GM18520 (cell line): ENCODE results near the gene AP4B1.
"Not testable (repeated sequence)": the region's sequence is repeated elsewhere in the genome, so short reads cannot be mapped to it uniquely, and the experiment has no call there.

Experiments
- ATAC-seq: cut with Tn5 transposase; IDR thresholded peaks from one replicate; pipeline ENCODE4 v1.9.1; 2021; ENCODE audit not compliant: unreplicated experiment

AP4B1 gene

DNA sequence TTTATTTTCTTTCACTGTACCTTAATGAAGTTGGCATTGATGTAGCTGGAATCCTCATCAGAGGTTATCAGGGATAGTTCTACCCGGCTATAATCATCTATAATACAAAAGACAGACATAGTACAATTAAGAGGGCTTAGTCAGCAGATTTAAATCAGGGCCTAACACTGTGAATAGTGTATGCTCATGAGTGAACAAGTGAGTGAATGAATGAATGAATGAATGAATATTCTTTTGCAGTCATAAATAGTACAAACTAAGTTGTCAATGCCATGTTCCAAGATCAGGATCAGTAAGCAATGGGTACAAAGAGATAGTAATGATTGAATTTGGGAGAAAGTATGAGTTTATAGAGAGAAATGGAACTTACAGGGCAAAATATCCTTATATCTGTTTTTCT, 45.6 kb downstream of the AP4B1 start:
- no peak for ATAC-seq

DNA sequence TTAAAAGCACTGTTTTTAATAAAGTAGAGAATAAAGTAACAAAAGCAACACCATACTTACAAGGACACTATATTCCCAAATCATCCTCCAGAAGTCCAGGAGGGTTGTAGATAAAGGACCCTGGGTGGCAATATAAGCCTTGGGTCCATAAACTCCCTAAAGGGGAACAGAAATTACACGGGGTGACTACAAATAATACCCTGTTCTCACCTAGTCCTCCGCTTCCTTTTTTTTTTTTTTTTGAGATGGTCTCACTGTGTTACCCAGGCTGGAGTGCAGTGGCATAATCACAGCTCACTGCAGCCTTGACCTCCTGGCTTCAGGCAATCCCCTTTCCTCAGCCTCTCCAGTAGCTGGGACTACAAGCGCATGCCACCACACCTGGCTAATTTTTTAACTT, 46.2 kb downstream of the AP4B1 start:
- ATAC-seq = peak; percentile 27

DNA sequence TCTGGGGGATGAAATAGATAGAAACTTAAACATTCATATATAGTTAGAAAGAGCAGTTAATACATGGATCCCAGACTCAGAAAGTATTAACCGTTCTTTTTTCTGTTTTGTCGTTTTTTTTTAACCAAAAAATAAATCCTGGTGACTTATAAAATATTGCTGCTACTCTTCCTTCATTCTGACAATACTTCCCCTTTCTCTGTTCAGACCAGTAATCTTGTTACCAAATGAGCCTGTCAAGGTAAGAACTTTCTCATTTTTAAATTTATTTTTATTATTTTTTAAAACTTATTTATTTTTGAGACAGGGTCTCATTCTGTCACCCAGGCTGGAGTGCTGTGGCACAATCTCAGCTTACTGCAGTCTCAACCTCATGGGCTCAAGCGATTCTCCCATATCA, 46.8 kb downstream of the AP4B1 start:
- ATAC-seq = no peak

DNA sequence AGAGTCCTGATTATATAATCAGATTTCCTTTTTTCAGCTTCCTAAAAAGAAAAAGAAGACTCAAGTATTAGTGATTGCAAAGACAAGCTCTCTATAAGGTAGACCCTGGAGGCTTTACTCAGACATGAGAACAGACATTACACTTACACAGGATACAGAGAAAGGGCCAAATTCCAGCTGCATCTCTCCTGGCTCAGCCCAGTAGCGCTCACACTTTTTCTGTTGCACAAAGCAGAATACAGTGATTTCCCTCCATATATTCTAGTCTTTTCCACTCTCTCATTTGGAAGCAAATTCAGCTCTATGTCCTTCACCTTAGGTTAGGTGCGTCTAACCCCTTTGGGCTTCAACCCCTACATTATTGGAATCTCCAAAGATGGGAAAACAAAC, 48.2 kb downstream of the AP4B1 start:
- ATAC-seq = no peak

DNA sequence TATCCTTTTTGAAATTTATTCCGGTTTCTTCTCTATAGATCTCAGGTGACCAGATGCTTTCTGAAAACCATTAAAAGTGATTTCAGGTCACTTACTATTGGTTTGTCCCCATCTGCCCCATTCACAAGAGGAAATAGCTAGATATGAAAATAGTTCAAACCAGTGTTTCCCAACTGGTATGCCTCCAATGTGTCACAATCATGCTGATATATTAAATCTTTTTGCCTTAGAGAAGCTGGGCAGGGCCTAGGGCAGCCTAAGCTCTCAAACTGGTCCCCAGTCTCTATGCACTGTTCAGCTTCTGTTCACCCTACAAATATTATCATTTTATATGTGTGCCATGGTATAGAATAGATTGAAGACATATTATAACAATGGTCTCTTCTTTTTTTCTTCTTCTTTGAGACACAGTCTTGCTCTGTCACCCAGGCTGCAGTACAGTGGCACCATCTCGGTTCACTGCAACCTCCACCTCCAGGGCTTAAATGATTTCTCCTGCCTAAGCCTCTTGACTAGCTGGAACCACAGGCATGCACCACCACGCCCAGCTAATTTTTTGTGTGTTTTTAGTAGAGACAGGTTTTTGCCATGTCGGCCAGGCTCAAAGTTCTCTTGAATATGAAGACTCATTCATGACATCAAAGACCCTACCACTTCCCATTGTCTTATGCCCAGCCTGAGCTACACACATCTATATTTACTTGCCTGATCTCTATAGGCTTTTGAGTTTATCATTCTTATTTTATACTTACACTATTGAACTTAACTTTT, 48.8 kb downstream of the AP4B1 start:
- ATAC-seq = no peak

DNA sequence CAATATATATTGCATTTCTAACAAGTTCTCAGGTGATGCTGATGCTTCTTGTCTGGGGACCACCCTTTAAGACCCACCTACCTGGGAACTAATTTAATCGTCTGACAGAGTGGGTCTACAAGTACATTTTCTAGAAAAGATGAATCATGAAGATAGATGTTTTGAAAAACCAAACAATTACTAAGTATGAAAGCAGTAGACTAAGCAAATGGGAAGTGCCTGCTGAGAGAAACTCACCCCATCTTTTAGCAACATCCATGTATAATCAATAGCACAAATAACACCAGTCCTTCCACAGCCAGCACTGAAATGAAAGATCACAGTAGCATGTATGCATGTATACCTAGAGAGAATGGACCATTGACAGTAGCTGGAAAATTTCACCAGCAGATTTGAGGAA, 50.4 kb downstream of the AP4B1 start:
- ATAC-seq = no peak

DNA sequence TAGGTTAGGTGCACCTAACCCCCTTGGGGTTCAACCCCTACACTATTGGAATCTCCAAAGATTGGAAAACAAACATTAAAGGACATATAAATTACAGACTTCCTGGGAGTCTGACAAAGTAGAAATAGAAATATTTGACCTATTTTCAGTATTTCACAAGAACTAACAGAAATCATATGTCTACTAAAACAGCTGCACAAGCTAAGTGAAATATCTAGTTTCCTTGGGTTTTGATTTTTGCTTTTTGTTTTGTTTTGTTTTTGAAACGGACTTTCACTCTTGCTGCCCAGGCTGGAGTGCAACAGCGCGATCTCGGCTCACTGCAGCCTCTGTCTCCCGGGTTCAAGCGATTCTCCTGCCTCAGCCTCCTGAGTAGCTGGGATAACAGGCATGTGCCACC, 51.9 kb downstream of the AP4B1 start:
- ATAC-seq = not testable (repeated sequence)

DNA sequence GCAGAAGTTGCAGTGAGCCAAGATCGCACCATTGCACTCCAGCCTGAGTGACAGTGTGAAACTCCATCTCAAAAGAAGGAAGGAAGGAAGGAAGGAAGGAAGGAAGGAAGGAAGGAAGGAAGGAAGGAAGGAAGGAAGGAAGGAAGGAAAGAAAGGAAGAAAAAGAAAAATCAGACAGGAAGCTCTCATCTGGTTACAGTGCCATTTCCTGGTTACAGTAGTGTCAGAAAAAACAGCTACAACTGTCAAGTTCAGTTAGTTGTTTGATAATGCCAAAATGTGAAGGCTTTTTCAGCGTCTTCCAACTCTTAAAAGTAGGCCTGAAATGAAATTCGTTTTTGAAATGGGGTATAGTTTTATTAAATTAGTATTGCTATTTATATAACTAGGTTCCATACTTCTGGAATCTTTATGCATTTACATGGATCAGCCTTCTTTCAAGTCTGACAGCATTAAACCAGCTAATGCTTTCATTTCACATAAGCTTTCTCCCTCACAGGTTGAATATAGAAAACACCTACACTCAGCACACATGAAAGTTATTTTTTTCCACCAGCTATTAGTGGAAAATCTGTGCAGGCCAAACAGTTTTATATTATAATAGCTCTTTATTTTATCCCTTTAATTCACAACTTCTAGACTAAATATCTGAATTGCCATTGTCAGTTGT, 54.3 kb downstream of the AP4B1 start:
- no peak for ATAC-seq

DNA sequence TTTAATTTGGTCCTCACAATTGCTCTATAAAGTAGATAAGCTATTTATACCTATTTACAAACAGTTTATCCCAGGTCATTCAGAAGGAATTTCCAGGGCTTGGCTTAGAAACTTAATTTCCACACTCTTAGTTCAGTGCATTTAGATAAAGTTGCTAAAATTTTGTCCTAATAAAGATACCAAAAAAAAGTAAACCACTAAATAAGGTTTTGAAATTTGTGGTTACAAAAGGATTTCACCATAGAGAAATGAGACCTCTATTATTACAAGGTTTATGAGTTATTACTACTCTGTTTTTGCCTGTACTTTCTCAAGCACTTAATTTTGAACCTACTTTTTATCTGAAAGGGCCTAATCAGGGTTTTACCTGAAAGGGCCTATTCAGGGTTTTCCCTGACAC, 55.5 kb downstream of the AP4B1 start:
- ATAC-seq = no peak

DNA sequence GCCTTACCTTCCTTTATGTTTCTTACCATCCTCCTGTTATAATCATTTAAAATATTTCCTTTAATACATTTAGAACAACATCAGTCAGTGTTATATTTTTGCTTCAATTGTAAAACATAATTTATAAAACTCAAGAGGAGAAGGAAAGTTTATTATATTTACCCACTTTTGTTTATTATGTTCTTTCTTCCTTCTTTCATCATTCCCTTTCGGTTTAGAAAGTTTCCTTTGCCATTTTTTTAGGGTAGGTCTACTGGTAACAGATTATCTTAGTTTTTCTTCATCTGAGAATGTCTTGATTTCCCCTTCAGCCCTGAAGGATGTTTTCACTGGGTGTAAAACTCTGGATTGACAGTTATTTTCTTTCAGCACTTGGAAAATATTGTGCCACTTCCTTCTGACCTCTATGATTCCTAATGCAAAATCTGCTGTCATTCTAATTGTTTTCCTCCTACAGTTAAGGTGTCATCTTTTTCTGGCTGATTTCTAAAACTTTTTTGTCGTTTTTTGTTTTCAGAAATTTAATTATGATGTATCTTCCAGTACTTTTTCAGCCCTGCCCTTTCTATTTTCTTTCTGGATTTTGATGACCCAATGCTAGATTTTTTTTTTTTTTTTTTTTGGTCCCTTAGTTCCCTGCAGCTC, 58.1 kb downstream of the AP4B1 start:
- no peak for ATAC-seq
